BLaER1 (cell line): ENCODE data around the gene FAM47B.

Experiments used
- H3K27ac ChIP-seq: shearing (Covaris generic); formaldehyde crosslinking; 2 replicates; pipeline ENCODE4 v1.8.1; 2022
- H3K27me3 ChIP-seq: shearing (Covaris generic); formaldehyde crosslinking; 2 replicates; pipeline ENCODE4 v1.8.1; 2022
- H3K36me3 ChIP-seq: shearing (Covaris generic); formaldehyde crosslinking; 2 replicates; pipeline ENCODE4 v1.8.1; 2022
- H3K4me1 ChIP-seq: shearing (Covaris generic); formaldehyde crosslinking; 2 replicates; pipeline ENCODE4 v1.8.1; 2022
- H3K4me2 ChIP-seq: shearing (Covaris generic); formaldehyde crosslinking; 2 replicates; pipeline ENCODE4 v1.8.1; 2022
- H3K4me3 ChIP-seq: shearing (Covaris generic); formaldehyde crosslinking; 2 replicates; pipeline ENCODE4 v1.8.1; 2022
- H3K9ac ChIP-seq: shearing (Covaris generic); formaldehyde crosslinking; 2 replicates; pipeline ENCODE4 v1.8.1; 2022
- H3K9me3 ChIP-seq: shearing (Covaris generic); formaldehyde crosslinking; 2 replicates; pipeline ENCODE4 v1.8.1; 2022
- H4K20me1 ChIP-seq: shearing (Covaris generic); formaldehyde crosslinking; 2 replicates; pipeline ENCODE4 v1.8.1; 2022
- Cebpa-rat ChIP-seq: shearing (Covaris generic); IDR thresholded peaks from 2 replicates; pipeline ENCODE4 v1.8.1; 2022

FAM47B gene

DNA sequence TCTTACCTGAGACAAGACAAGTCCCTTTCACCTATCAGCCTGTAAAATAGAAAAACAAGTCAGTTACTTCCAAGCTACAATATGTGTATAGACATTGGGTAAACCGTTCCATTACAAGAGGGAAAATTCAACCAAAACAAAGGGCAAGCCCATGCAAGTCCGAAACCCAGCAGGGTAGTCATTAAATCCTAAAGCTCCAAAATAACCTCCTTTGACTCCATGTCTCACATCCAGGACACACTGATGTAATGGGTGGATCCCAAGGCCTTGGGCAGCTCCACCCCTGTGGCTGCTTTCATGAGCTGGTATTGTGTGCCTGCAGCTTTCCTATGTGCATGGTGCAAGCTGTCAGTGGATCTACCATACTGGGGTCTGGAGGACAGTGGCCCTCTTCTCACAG, 14.7 kb upstream of the FAM47B start:
- no peak overlapping the region for H3K4me2 ChIP-seq
- no peak overlapping the region for H3K27ac ChIP-seq
- no peaks in the 10 kb centered on the region for H3K36me3 ChIP-seq
- no peak overlapping the region for H3K9ac ChIP-seq
- peaks cover 82% of the 10 kb centered on the region for H3K27me3 ChIP-seq
- no peak for TF ChIP-seq Cebpa-rat
- H4K20me1 ChIP-seq, result no peaks in the 10 kb centered on the region; the same call in 1 of the 2 replicates
- H3K4me1 ChIP-seq, result no peaks in the 10 kb centered on the region
- H3K9me3 ChIP-seq, result no peaks in the 10 kb centered on the region
- no peak overlapping the region for H3K4me3 ChIP-seq

DNA sequence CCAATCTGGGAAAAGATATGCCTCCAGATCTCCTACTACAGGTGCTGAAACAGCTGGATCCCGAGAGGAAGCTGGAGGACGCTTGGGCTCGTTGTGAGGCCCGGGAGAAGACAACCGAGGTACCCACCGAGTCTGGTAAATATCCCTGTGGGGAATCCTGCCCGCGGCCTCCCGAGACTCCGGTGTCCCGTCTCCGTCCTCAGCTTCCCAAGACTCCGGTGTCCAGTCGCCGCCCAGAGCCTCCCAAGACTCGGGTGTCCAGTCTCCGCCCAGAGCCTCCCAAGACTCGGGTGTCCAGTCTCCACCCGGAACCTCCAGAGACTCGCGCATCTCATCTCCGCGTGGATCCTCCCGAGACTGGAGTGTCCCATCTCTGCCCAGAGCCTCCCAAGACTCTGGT, 639 bp downstream of the FAM47B start:
- Histone ChIP-seq H3K4me1 (no peaks in the 10 kb centered on the region), H4K20me1 (no peaks in the 10 kb centered on the region; the same call in 1 of the 2 replicates), H3K9ac (no peak overlapping the region), H3K36me3 (no peaks in the 10 kb centered on the region), H3K27me3 (peaks cover 52% of the 10 kb centered on the region), H3K9me3 (peaks cover 14% of the 10 kb centered on the region), H3K27ac (no peak overlapping the region), H3K4me2 (no peak overlapping the region), H3K4me3 (no peak overlapping the region)
- no peak for TF ChIP-seq Cebpa-rat

DNA sequence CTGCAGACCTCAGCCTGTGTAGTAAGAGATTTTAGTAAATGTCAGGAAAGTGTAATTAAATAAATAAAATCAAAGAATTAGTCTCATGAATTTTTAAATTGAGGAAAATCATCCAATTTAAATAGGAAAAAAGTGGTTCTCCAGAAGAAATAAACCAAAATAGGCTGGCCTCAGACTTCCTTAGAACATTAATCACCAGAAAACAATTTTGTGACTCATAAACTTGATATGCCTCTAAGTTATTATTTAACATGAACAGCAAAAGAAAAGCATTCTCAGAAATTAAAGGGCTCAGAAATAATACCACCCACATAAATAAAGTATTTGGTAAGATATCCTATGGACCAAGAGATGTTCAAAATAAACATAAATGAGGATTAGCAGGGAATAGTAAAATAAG, 14.3 kb downstream of the FAM47B start:
- Histone ChIP-seq H3K27ac (no peak overlapping the region), H3K4me2 (no peak overlapping the region)

DNA sequence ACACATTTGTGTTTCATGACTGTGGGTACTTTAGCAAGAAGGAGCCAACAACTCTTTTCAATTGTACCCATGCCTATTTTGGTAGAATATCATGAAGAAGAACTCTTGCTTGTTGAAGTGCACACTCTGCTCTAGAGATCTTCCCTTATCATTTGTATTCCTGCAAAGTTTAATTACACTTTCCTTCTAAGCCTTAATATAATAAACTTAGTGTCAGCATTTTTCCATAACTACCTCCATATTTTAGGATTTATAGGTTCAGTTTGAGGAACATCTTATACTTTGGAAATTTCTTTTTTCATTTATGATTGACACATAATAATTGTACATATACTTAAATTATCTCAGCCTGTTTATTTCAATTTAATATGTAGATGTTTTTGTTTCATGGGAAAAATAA, 19.1 kb downstream of the FAM47B start:
- Histone ChIP-seq H3K9ac (no peak overlapping the region), H3K36me3 (no peaks in the 10 kb centered on the region), H3K27me3 (peaks cover 66% of the 10 kb centered on the region), H3K27ac (no peak overlapping the region), H3K9me3 (no peaks in the 10 kb centered on the region), H3K4me1 (no peaks in the 10 kb centered on the region), H4K20me1 (no peaks in the 10 kb centered on the region), H3K4me3 (no peak overlapping the region), H3K4me2 (no peak overlapping the region)
- no peak for TF ChIP-seq Cebpa-rat

More for the DNA sequence above, 14.3 kb downstream of the FAM47B start:
- Histone ChIP-seq H3K27me3 (peaks cover 72% of the 10 kb centered on the region), H3K36me3 (no peaks in the 10 kb centered on the region), H3K4me3 (no peak overlapping the region), H4K20me1 (peaks cover 7% of the 10 kb centered on the region; the same call in 1 of the 2 replicates), H3K9me3 (no peaks in the 10 kb centered on the region), H3K9ac (no peak overlapping the region), H3K4me1 (no peaks in the 10 kb centered on the region)
- TF ChIP-seq Cebpa-rat, result no peak

DNA sequence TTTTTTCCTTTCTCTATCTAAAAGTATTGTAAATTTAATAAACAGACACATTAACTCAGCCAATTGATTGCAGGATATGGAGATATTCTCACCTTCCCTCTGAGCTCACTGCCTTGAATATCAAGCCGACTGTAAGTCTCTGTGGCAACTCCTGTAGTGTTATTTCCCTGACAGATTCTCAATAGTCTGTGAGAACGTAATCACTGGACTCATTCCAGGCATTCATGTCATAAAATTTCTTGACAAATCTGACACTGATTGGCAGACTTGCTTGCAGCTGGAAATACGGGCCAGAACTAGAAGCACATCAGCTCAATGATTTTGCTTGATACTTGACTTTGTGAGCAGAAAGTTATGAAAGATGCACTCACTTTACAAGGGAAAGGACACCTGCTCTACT, 29.6 kb downstream of the FAM47B start:
- no peaks in the 10 kb centered on the region for H3K4me1 ChIP-seq
- TF ChIP-seq Cebpa-rat, result no peak
- H3K27me3 ChIP-seq, result peaks cover 93% of the 10 kb centered on the region
- H3K9me3 ChIP-seq, result no peaks in the 10 kb centered on the region
- H3K36me3 ChIP-seq, result no peaks in the 10 kb centered on the region
- no peak overlapping the region for H3K9ac ChIP-seq
- H3K4me2 ChIP-seq, result no peak overlapping the region
- H3K4me3 ChIP-seq, result no peak overlapping the region
- H4K20me1 ChIP-seq, result peaks cover 15% of the 10 kb centered on the region; the same call in 1 of the 2 replicates
- no peak overlapping the region for H3K27ac ChIP-seq

DNA sequence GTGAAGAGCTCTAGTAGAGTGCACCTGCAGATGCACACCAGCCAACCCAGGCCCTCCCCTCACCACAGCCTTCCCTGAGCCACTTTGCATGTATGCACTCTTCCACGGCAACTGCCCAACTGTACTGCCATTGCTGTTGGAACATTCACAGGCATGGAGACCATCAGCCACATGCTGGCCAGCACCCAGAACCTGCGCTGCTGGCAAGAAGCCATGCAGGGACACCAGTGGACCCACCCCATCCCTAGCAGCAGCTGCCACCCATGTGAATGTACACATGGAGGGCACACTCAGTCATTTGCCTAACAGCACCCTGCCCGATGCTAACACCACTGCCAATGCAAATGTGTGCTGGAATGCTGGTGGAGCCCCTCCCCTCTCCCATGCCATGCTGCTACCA, 35.6 kb downstream of the FAM47B start:
- Histone ChIP-seq H3K4me3 (no peak overlapping the region), H3K9me3 (no peaks in the 10 kb centered on the region), H3K4me2 (no peak overlapping the region), H3K4me1 (no peaks in the 10 kb centered on the region), H4K20me1 (no peaks in the 10 kb centered on the region; the same call in 1 of the 2 replicates), H3K36me3 (no peaks in the 10 kb centered on the region), H3K27ac (no peak overlapping the region), H3K9ac (no peak overlapping the region), H3K27me3 (peaks cover 96% of the 10 kb centered on the region)
- no peak for TF ChIP-seq Cebpa-rat

DNA sequence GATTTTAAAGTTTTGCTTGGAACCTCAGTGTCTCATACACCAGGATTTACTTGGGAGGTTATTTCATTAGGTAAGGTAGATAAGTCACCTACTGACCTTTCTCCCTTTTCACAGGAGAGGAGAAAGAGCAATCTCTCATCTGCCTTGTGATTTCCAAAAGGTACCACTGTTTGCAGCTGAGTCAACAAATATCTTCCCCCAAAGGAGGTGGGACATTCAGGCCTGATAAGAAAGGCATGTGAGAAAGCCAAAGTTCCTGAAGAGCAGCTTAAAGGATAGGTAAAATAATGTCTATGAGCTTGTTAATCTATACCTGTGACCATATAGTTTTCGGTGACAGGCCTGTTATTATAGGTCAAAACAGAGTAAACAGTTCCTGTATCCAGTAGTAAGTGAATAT, 45.0 kb downstream of the FAM47B start:
- Histone ChIP-seq H3K9ac (no peak overlapping the region), H4K20me1 (no peaks in the 10 kb centered on the region), H3K9me3 (no peaks in the 10 kb centered on the region), H3K4me2 (no peak overlapping the region), H3K4me1 (no peaks in the 10 kb centered on the region), H3K36me3 (no peaks in the 10 kb centered on the region), H3K27ac (no peak overlapping the region), H3K4me3 (no peak overlapping the region), H3K27me3 (peaks cover 91% of the 10 kb centered on the region)
- no peak for TF ChIP-seq Cebpa-rat
